ENCODE measurements around the gene IGFLR1. TPM values are rescaled to one million over a fixed set of nuclear protein-coding genes. Genes with fewer than 3 reads are reported as not detected.

The IGFLR1 gene
- total and polyA plus RNA-seq, 2 of the 4 experiments (the other 2 are of a cell fraction): 0.72 to 2.7 TPM

GRCh38 chr19:35757231-35757748 lies 15.0 kb upstream of the IGFLR1 start:
- Histone ChIP-seq H3K9ac (ENCODE audit: low read depth, low read length) (peak overlapping the region; percentile 90), H2AK9ac (replicated peaks; ENCODE audit: low read depth, low read length, poor library complexity) (peak overlapping the region; percentile 92), H4K91ac (ENCODE audit: insufficient read depth, low read depth, low read length) (peak overlapping the region; percentile 92), H3K14ac (replicated peaks; ENCODE audit: low read depth, low read length) (peak overlapping the region; percentile 87), H2BK120ac (ENCODE audit: low read depth, low read length) (peak overlapping the region; percentile 92), H3K23ac (ENCODE audit: low read depth, low read length) (peak overlapping the region; percentile 90; the same call in 1 of the 2 replicates), H2AK5ac (ENCODE audit: low read depth, low read length) (peak overlapping the region; percentile 82), H4K5ac (ENCODE audit: low read depth, low read length) (peak overlapping the region; percentile 80), H3K9me3 (ENCODE audit: control insufficient read depth, insufficient read depth, low read length) (no peaks in the 10 kb centered on the region), H2BK15ac (ENCODE audit: low read depth, low read length) (no peak overlapping the region; the same call in 2 of the 3 replicates), H3K4me2 (ENCODE audit: low read depth, low read length) (peak overlapping the region; percentile 93), H3K18ac (ENCODE audit: low read depth, low read length) (peak overlapping the region; percentile 68), H3K56ac (ENCODE audit: extremely low read depth, insufficient read depth, low read length) (peak overlapping the region; percentile 78), H3K4ac (ENCODE audit: low read depth, low read length) (peak overlapping the region; percentile 91), H3K79me1 (ENCODE audit: low read depth in 1 of 2, low read length in 2 of 2) (peaks cover 35 to 68% of the 10 kb centered on the region in 2 experiments), H3K4me1 (ENCODE audit: control insufficient read depth, insufficient read depth, low read length) (peaks cover 13% of the 10 kb centered on the region), H4K8ac (ENCODE audit: low read depth in 2 of 2, low read length in 2 of 2) (peak overlapping the region; percentile 78 to 94), H3K9me1 (ENCODE audit: insufficient read depth, low read length) (peaks cover 20% of the 10 kb centered on the region; the same call in 1 of the 2 replicates), H3K27me3 (ENCODE audit: control insufficient read depth, insufficient read depth, low read length) (no peaks in the 10 kb centered on the region), H4K20me1 (ENCODE audit: insufficient read depth, low read length) (peaks cover 6% of the 10 kb centered on the region; the same call in 1 of the 2 replicates), H2BK5ac (ENCODE audit: low read depth, low read length, poor library complexity, severe bottlenecking) (peak overlapping the region; percentile 96), H3K36me3 (ENCODE audit: control insufficient read depth, insufficient read depth, low read length) (peaks cover 34% of the 10 kb centered on the region), H3K27ac (ENCODE audit: insufficient read depth, low read length) (peak overlapping the region; percentile 97), H2AFZ (replicated peaks; ENCODE audit: low read length, poor library complexity) (peak overlapping the region; percentile 96), H2BK20ac (ENCODE audit: low read depth, low read length) (peak overlapping the region; percentile 43; the same call in 1 of the 2 replicates), H3K4me3 (ENCODE audit: insufficient read depth, low read depth, low read length) (0 out of 2 replicates have a peak overlapping the region, but pooled peaks have one; percentile 1)
- no CpG with 5 or more reads among the region's 19 CpGs for WGBS, 2 experiments (ENCODE audit: extremely low coverage in 2 of 2, insufficient read length in 1 of 2)
- ATAC-seq (ENCODE audit: low read depth): peak; percentile 52
- BruUV-seq (replicated peaks): no TSS peak
- dilution Hi-C loops (cut with HindIII; ENCODE audit: low sequenced_read_pairs, unreplicated experiment) (no loop called here), in situ Hi-C loops (cut with MboI; ENCODE audit: low sequenced_read_pairs) (no loop called here), intact Hi-C loops (cut with micrococcal nuclease) (loop anchor here (5.0 kb wide), 1 partner anchor 175 kb away; no protein-coding TSS in a partner anchor)
- DNase-seq: peak; percentile 96
- ChIA-PET POLR2A (ENCODE audit: unreplicated experiment) (no interaction called here), CTCF (interaction anchor here (0.6 kb wide), 1 partner anchor 174 kb away, joined by 3 read pairs; no protein-coding TSS in a partner anchor)
- TF ChIP-seq MAFK (IDR thresholded peaks at IDR 0.05; ENCODE audit: low read depth, low read length) (no peak), RFX5 (IDR thresholded peaks at IDR 0.05; ENCODE audit: low read depth, low read length) (no peak), RCOR1 (IDR thresholded peaks at IDR 0.05; ENCODE audit: insufficient replicate concordance, low read length) (no peak), MXI1 (IDR thresholded peaks at IDR 0.05; ENCODE audit: borderline replicate concordance, low read depth, low read length) (no peak; the same call in 1 of the 2 replicates), ELK1 (IDR thresholded peaks at IDR 0.05; ENCODE audit: borderline replicate concordance, low read depth, low read length) (no peak), NFE2L2 (IDR thresholded peaks at IDR 0.05; ENCODE audit: low read depth, low read length) (no peak; the same call in 1 of the 2 replicates), MAZ (IDR thresholded peaks at IDR 0.05; ENCODE audit: borderline replicate concordance, low read depth, low read length) (peak; percentile 57; the same call in 1 of the 2 replicates), CTCF (conservative IDR thresholded peaks at IDR 0.05; ENCODE audit: low read depth, low read length) (no peak), CEBPB (IDR thresholded peaks at IDR 0.05; ENCODE audit: low read depth, low read length) (0 out of 2 replicates have a peak, but pooled peaks have one; percentile 29), SMC3 (IDR thresholded peaks at IDR 0.05; ENCODE audit: low read depth, low read length) (0 out of 2 replicates have a peak, but pooled peaks have one; percentile 5), CHD1 (IDR thresholded peaks at IDR 0.05; ENCODE audit: low read depth, low read length) (no peak), FOS (IDR thresholded peaks at IDR 0.05; ENCODE audit: low read depth, low read length) (peak; percentile 58), RAD21 (IDR thresholded peaks at IDR 0.05; ENCODE audit: low read length) (no peak), POLR2A (IDR thresholded peaks at IDR 0.05; ENCODE audit: low read depth, low read length) (peak; percentile 82; the same call in 1 of the 2 replicates), BHLHE40 (IDR thresholded peaks at IDR 0.05; ENCODE audit: low read depth, low read length) (peak; percentile 35; the same call in 1 of the 2 replicates)
